K562 (cell line): ENCODE measurements around the gene RERG. TPM values are rescaled to one million over a fixed set of nuclear protein-coding genes. Genes with fewer than 3 reads are reported as not detected.

Source experiments
- ATAC-seq: fragments of 200-7000 bp; cut with Tn5 transposase; 3 replicates; pipeline ENCODE4 v1.9.1; 2020; ENCODE audit warnings: moderate library complexity
- BruUV-seq: library from RNA; stranded (reverse); fragments of 400-500 nt; replicated peaks from 2 replicates; lab custom pipeline; 2021; lab: Mats Ljungman, UMichigan
- CTCF ChIA-PET: fragments of 300-600 bp; formaldehyde crosslinking; extraction: SDS; loops from one replicate; lab custom pipeline; 2021; ENCODE audit warnings: low intra/inter-chr PET ratio; lab: Yijun Ruan, JAX
- POLR2A ChIA-PET: fragments of 300-600, 350-650 bp; sonication (Branson Sonifier 250); formaldehyde crosslinking; extraction: SDS; loops from one replicate; lab custom pipeline; 2021; ENCODE audit warnings: antibody characterized with exemption, inconsistent platforms; lab: Yijun Ruan, JAX
- DNase-seq, 4 experiments: peaks; one replicate each; pipeline versions ENCODE4 v3.0.0 to v3.0.0-alpha.2; 2011 to 2018; ENCODE audit warnings: low spot score in 3 of 4, mixed read lengths in 3 of 4; ENCODE audit errors: extremely low read depth in 1 of 4
- FAIRE-seq: peaks from 2 replicates; lab custom pipeline; 2011; peaks lifted over from hg19 to GRCh38; lab: Jason Lieb, UNC
- H2AFZ ChIP-seq: 2 replicates; pipeline ENCODE4 v1.6.0; 2011; ENCODE audit warnings: low read depth, low read length, control low read depth, inconsistent platforms
- H3K27ac ChIP-seq: fragments of 200-600 bp; 3 replicates; pipeline ENCODE4 v1.8.0; 2011; ENCODE audit warnings: low read depth, mild to moderate bottlenecking, control low read depth, inconsistent platforms, low read length, moderate library complexity, mixed read lengths; ENCODE audit errors: extremely low read depth
- H3K27me3 ChIP-seq, 2 experiments: fragments of 300-600 bp in 1 of 2; 2 replicates in 1 of 2; 3 replicates in 1 of 2; pipeline versions ENCODE4 v1.6.0 to v1.8.0; 2011; ENCODE audit warnings: inconsistent platforms in 2 of 2, low read length in 2 of 2, mild to moderate bottlenecking in 1 of 2, mixed read lengths in 1 of 2, moderate library complexity in 1 of 2; ENCODE audit not compliant: control insufficient read depth in 2 of 2, insufficient read depth in 2 of 2
- H3K36me3 ChIP-seq: fragments of 300-600 bp; 3 replicates; pipeline ENCODE4 v1.8.0; 2011; ENCODE audit warnings: mild to moderate bottlenecking, low read length, inconsistent platforms; ENCODE audit not compliant: control insufficient read depth, insufficient read depth
- H3K4me1 ChIP-seq, 2 experiments: fragments of 200-600 bp in 1 of 2; replicated peaks in 1 of 2; 2 replicates in 1 of 2; 3 replicates in 1 of 2; pipeline versions ENCODE4 v1.5.1 to v1.8.0; 2011; ENCODE audit warnings: inconsistent platforms in 2 of 2, low read length in 2 of 2, mild to moderate bottlenecking in 1 of 2, mixed read lengths in 1 of 2, moderate library complexity in 1 of 2; ENCODE audit not compliant: control insufficient read depth in 2 of 2, insufficient read depth in 2 of 2
- H3K4me2 ChIP-seq: 2 replicates; pipeline ENCODE4 v1.6.1; 2011; ENCODE audit warnings: low read length, control low read depth, inconsistent platforms, mixed read lengths; ENCODE audit not compliant: insufficient read depth
- H3K4me3 ChIP-seq: fragments of 200-600 bp; sonication (generic), shearing (Covaris generic); 2 replicates; pipeline ENCODE4 v1.5.1; 2016; ENCODE audit warnings: control low read depth, inconsistent platforms
- H3K79me2 ChIP-seq: fragments of 200-600 bp; 3 replicates; pipeline ENCODE4 v1.8.0; 2011; ENCODE audit warnings: low read length, inconsistent platforms; ENCODE audit not compliant: control insufficient read depth, insufficient read depth
- H3K9ac ChIP-seq, 2 experiments: 2 replicates each; pipeline versions ENCODE4 v1.6.0 to v1.6.1; 2011; ENCODE audit warnings: low read depth in 2 of 2, low read length in 2 of 2, control low read depth in 1 of 2, inconsistent platforms in 1 of 2, mild to moderate bottlenecking in 1 of 2, mixed read lengths in 1 of 2; ENCODE audit not compliant: insufficient read depth in 1 of 2
- H3K9me1 ChIP-seq: one replicate; pipeline ENCODE4 v1.6.0; 2011; ENCODE audit warnings: inconsistent platforms, mild to moderate bottlenecking, low read length, moderate library complexity; ENCODE audit not compliant: control insufficient read depth, insufficient read depth
- H3K9me3 ChIP-seq: replicated peaks from 2 replicates; pipeline ENCODE4 v1.5.1; 2011; ENCODE audit warnings: low read depth, low read length, inconsistent platforms; ENCODE audit not compliant: control insufficient read depth, insufficient read depth
- H4K20me1 ChIP-seq: replicated peaks from 2 replicates; pipeline ENCODE4 v1.6.1; 2011; ENCODE audit warnings: low read length, inconsistent platforms, mixed read lengths; ENCODE audit not compliant: control insufficient read depth, insufficient read depth
- BCL6 ChIP-seq: fragments of 250-450 bp; sonication (Bioruptor Pico); IDR thresholded peaks from 2 replicates; pipeline ENCODE4 v1.4.0; 2020
- HNRNPK ChIP-seq: fragments of 200-400 bp; formaldehyde crosslinking; IDR thresholded peaks from one replicate; pipeline ENCODE4 v1.6.1; 2018; ENCODE audit warnings: mild to moderate bottlenecking, low read depth, low read length; ENCODE audit not compliant: poor library complexity, severe bottlenecking
- MGA ChIP-seq: fragments of 450-650 bp; IDR thresholded peaks from 2 replicates; pipeline ENCODE4 v1.6.1; 2016; ENCODE audit warnings: mild to moderate bottlenecking, moderate library complexity
- MYBL2 ChIP-seq, 2 experiments: fragments of 450-650 bp in 1 of 2; sonication (generic) in 1 of 2; formaldehyde crosslinking in 1 of 2; IDR thresholded peaks; 2 replicates each; pipeline versions ENCODE4 v1.6.1 to v1.8.1; 2017 to 2022; ENCODE audit warnings: borderline replicate concordance in 1 of 2, inconsistent platforms in 1 of 2, low read depth in 1 of 2, mild to moderate bottlenecking in 1 of 2, missing genetic modification reagents in 1 of 2, moderate library complexity in 1 of 2
- NFXL1 ChIP-seq: fragments of 450-650 bp; formaldehyde crosslinking; IDR thresholded peaks from 2 replicates; pipeline ENCODE4 v1.4.0; 2021; ENCODE audit warnings: mild to moderate bottlenecking
- SMAD2 ChIP-seq: fragments of 150-350 bp; IDR thresholded peaks from 2 replicates; pipeline ENCODE4 v1.6.1; 2014; ENCODE audit warnings: low read depth, mild to moderate bottlenecking, low read length
- ZNF23 ChIP-seq: fragments of 250-450 bp; sonication (Bioruptor Pico); IDR thresholded peaks from 2 replicates; pipeline ENCODE4 v1.4.0; 2020; ENCODE audit warnings: mild to moderate bottlenecking
- WGBS: fragments of 100-300 bp; shearing (Covaris generic); methylation state at CpG from one replicate; pipeline ENCODE4 v1.1.6; 2016; ENCODE audit warnings: low coverage, mixed read lengths; ENCODE audit not compliant: insufficient coverage; ENCODE audit errors: missing lambda C conversion rate; 5-methylcytosine and 5-hydroxymethylcytosine counted together
- in situ Hi-C: fragments of 300-500 bp; cut with MboI; formaldehyde crosslinking; loops from 4 replicates; pipeline ENCODE4 v1.15.0; 2018; ENCODE audit warnings: inconsistent platforms, mixed read lengths
- intact Hi-C: fragments of 100-400 bp; cut with micrococcal nuclease; formaldehyde crosslinking; loops from 2 replicates; pipeline ENCODE4 v1.14.2; 2022
- polyA plus RNA-seq, 8 experiments: library from polyadenylated mRNA; depleted of rRNA in 4 of 8; stranded (reverse) in 5 of 8; unstranded in 3 of 8; fragments of >200 nt; fragmentation: Nextera tagmentation in 2 of 8; fragmentation: Illumina TruSeq in 1 of 8; extraction: Ambion mirVana in 2 of 8; extraction: Trizol in 1 of 8; gene quantifications; 2 replicates each; pipeline versions ENCODE4 v1.2.1 to v1.2.3, GENCODE V29; 2011 to 2014; ENCODE audit warnings: inconsistent platforms in 1 of 8, missing spikeins in 1 of 8
- total RNA-seq, 7 experiments: library from RNA; depleted of rRNA in 6 of 7; stranded (reverse); fragments of >200 nt in 6 of 7; fragmentation: Illumina TruSeq in 2 of 7; extraction: Trizol in 2 of 7; gene quantifications; 2 replicates each; pipeline versions ENCODE4 v1.2.1 to v1.2.3, GENCODE V29; 2011 to 2021; ENCODE audit warnings: low replicate concordance in 1 of 7
- TF ChIP-seq, protein P1 (sequence below): fragments of 450-650 bp; IDR thresholded peaks from 2 replicates; pipeline ENCODE4 v1.6.1; 2014; ENCODE audit warnings: low read depth, mild to moderate bottlenecking, moderate library complexity, borderline replicate concordance

Gene RERG
- total and polyA plus RNA-seq, 9 of the 15 experiments (the other 6 are each of a cell fraction or from before 2014, with no cell fraction given) = 2.2 to 7.3 (median 3.0) TPM

- BruUV-seq = no TSS peak
- Histone ChIP-seq H3K4me3 (no peak overlapping the region), H3K79me2 (no peaks in the 10 kb centered on the region), H2AFZ (no peak overlapping the region), H3K27ac (no peak overlapping the region), H3K4me2 (no peak overlapping the region), H3K9ac (no peak overlapping the region), H3K27me3 (no peaks in the 10 kb centered on the region), H3K36me3 (no peaks in the 10 kb centered on the region), H3K4me1 (no peaks in the 10 kb centered on the region), H3K9me3 (no peaks in the 10 kb centered on the region), H3K9me1 (no peaks in the 10 kb centered on the region), H4K20me1 (no peaks in the 10 kb centered on the region)
- in situ Hi-C loops = no loop called here
- FAIRE-seq (no peak), ATAC-seq (no peak), DNase-seq (no peak)
- intact Hi-C loops = no loop called here
- POLR2A ChIA-PET = no interaction called here
- CTCF ChIA-PET = no interaction called here
- 0% methylated on average over 5 of the region's 6 CpGs for WGBS
- TF ChIP-seq BCL6 (CRISPR knock-in tag) (no peak), MGA (no peak), SMAD2 (no peak), NFXL1 (CRISPR knock-in tag) (no peak), HNRNPK (no peak), ZNF23 (CRISPR knock-in tag) (no peak), MYBL2 (IDR thresholded peaks at IDR 0.05; ENCODE audit: low read depth) (no peak), MYBL2 (CRISPR knock-in tag; IDR thresholded peaks at IDR 0.05; ENCODE audit: borderline replicate concordance) (no peak)
- TF ChIP-seq, protein P1, sequence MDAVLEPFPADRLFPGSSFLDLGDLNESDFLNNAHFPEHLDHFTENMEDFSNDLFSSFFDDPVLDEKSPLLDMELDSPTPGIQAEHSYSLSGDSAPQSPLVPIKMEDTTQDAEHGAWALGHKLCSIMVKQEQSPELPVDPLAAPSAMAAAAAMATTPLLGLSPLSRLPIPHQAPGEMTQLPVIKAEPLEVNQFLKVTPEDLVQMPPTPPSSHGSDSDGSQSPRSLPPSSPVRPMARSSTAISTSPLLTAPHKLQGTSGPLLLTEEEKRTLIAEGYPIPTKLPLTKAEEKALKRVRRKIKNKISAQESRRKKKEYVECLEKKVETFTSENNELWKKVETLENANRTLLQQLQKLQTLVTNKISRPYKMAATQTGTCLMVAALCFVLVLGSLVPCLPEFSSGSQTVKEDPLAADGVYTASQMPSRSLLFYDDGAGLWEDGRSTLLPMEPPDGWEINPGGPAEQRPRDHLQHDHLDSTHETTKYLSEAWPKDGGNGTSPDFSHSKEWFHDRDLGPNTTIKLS = no peak
Observed at GRCh38 chr12:15194456-15195368, 26.5 kb downstream of the RERG start.
